ENCODE data around the gene MCM3AP.
"Not testable (repeated sequence)": the region's sequence is repeated elsewhere in the genome, so short reads cannot be mapped to it uniquely, and the experiment has no call there.

The MCM3AP gene

GRCh38 chr21:46312949-46313348 lies 27.5 kb upstream of the MCM3AP start:
- DNase-seq (ENCODE audit: low read depth in 4 of 4, low spot score in 1 of 4), result no peak

- DNase-seq (ENCODE audit: low read depth in 4 of 4, low spot score in 1 of 4), result no peak
Measured at GRCh38 chr21:46311568-46311967, 26.2 kb upstream of the MCM3AP start.

- DNase-seq (ENCODE audit: low read depth in 4 of 4, low spot score in 1 of 4), result not testable (repeated sequence)
Measured at GRCh38 chr21:46310260-46310659, 24.8 kb upstream of the MCM3AP start.

GRCh38 chr21:46308431-46308830 lies 23.0 kb upstream of the MCM3AP start:
- no peak for DNase-seq (ENCODE audit: low read depth in 4 of 4, low spot score in 1 of 4)

- no peak for DNase-seq (ENCODE audit: low read depth in 4 of 4, low spot score in 1 of 4)
Measured at GRCh38 chr21:46307625-46308024, 22.2 kb upstream of the MCM3AP start.

GRCh38 chr21:46304955-46305354 lies 19.5 kb upstream of the MCM3AP start:
- DNase-seq (ENCODE audit: low read depth in 4 of 4, low spot score in 1 of 4), result no peak

GRCh38 chr21:46304437-46304836 lies 19.0 kb upstream of the MCM3AP start:
- DNase-seq (ENCODE audit: low read depth in 4 of 4, low spot score in 1 of 4), result no peak

- no peak for DNase-seq (ENCODE audit: low read depth in 4 of 4, low spot score in 1 of 4)
Measured at GRCh38 chr21:46301759-46302158, 16.3 kb upstream of the MCM3AP start.

- no peak for DNase-seq (ENCODE audit: low read depth in 4 of 4, low spot score in 1 of 4)
Measured at GRCh38 chr21:46299167-46299566, 13.8 kb upstream of the MCM3AP start.

GRCh38 chr21:46297338-46298271 lies 12.2 kb upstream of the MCM3AP start:
- no peak for DNase-seq (ENCODE audit: low read depth in 4 of 4, low spot score in 1 of 4)

GRCh38 chr21:46295996-46296752 lies 10.8 kb upstream of the MCM3AP start:
- peak in 2 of 4 experiments; percentile 28 to 55 for DNase-seq (ENCODE audit: low read depth in 4 of 4, low spot score in 1 of 4)

- no peak for DNase-seq (ENCODE audit: low read depth in 4 of 4, low spot score in 1 of 4)
Measured at GRCh38 chr21:46295177-46295770, 9.9 kb upstream of the MCM3AP start.

- DNase-seq (ENCODE audit: low read depth in 4 of 4, low spot score in 1 of 4), result no peak
Measured at GRCh38 chr21:46294647-46295176, 9.3 kb upstream of the MCM3AP start.

- no peak for DNase-seq (ENCODE audit: low read depth in 4 of 4, low spot score in 1 of 4)
Measured at GRCh38 chr21:46291561-46291960, 6.2 kb upstream of the MCM3AP start.

- no peak for DNase-seq (ENCODE audit: low read depth in 4 of 4, low spot score in 1 of 4)
Measured at GRCh38 chr21:46289655-46290179, 4.3 kb upstream of the MCM3AP start.

GRCh38 chr21:46287541-46287940 lies 2.1 kb upstream of the MCM3AP start:
- DNase-seq (ENCODE audit: low read depth in 4 of 4, low spot score in 1 of 4), result no peak

GRCh38 chr21:46286648-46287002 lies 1.2 kb upstream of the MCM3AP start:
- no peak for DNase-seq (ENCODE audit: low read depth in 4 of 4, low spot score in 1 of 4)

- DNase-seq (ENCODE audit: low read depth in 4 of 4, low spot score in 1 of 4), result peak; percentile 63 to 84 (median 75)
Measured at GRCh38 chr21:46285761-46286647, 593 bp upstream of the MCM3AP start, which contains the start of gene YBEY. YBEY (plus strand) TSS chr21:46286342; CDS start chr21:46286914, 572 bp downstream.

GRCh38 chr21:46284733-46285132 lies 678 bp downstream of the MCM3AP start:
- DNase-seq (ENCODE audit: low read depth in 4 of 4, low spot score in 1 of 4), result no peak

- no peak for DNase-seq (ENCODE audit: low read depth in 4 of 4, low spot score in 1 of 4)
Measured at GRCh38 chr21:46284077-46284644, 1.2 kb downstream of the MCM3AP start.
